ELR (cell line): ENCODE measurements around the gene COPS2.
"Not testable (repeated sequence)": the region's sequence is repeated elsewhere in the genome, so short reads cannot be mapped to it uniquely, and the experiment has no call there.

ENCODE experiments used
- DNase-seq: peaks from one replicate; pipeline ENCODE4 v3.0.0-alpha.2; 2015; ENCODE audit warnings: low read depth

The COPS2 gene

DNA sequence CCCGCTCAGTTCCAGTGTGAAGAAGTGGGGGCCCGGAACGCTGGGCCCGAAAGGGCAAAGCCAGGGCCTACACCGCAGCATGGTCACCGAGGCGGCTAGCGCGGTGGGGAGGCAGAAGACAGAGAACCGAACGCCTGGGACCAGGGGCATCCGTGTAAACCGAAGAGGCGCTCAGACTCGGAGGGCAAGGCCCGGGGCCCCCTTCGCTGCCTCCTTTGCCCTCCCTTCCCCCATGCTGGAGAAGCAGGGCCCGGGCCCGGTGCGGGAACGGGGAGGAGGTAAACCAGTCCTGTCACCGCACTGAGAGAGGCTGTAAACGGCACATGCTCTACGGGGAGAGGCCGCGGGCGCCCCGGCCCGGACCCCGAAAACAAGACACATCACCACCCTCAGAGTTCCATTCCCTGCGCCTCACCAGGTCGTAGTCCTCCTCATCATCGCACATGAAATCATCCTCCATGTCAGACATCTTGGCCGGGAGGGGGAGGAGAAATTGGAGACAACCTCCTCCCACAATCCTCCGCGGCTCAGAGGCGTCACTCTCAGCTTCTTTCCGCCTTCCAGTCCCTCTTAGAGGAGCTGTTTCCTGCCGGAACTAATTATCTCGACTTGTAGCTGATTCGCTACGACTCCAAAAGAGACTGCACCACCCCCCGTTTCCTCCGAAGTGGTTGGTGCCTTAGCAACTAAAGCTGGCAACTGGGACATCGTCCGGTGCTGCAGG, at the start of gene COPS2:
COPS2 (minus strand) TSS at position 490 of the 724 bp plus-strand sequence; CDS start at position 469, 21 bp downstream.
- peak; percentile 99 for DNase-seq

GRCh38 chr15:49200347-49200746, 44.9 kb upstream of the COPS2 start:
- no peak for DNase-seq

DNA sequence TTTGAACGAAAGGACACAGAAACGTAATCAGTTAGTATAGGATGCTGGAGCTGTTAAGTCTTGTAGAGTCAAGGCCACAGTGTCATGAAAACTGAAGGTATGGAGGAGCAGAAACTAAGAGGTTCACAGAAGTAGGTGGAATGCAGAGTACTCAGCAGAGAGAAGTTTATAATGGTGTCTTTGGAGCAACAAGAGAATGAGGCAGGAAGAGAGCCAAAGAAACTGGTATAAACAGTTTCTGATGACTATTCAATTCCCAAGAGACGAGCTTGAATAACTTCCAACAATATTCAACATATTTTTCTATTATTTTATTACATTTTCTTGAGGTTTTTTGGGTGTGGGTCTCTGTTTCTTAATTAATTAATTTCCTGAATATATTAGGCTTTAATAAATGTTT, 44.3 kb upstream of the COPS2 start:
- no peak for DNase-seq

DNA sequence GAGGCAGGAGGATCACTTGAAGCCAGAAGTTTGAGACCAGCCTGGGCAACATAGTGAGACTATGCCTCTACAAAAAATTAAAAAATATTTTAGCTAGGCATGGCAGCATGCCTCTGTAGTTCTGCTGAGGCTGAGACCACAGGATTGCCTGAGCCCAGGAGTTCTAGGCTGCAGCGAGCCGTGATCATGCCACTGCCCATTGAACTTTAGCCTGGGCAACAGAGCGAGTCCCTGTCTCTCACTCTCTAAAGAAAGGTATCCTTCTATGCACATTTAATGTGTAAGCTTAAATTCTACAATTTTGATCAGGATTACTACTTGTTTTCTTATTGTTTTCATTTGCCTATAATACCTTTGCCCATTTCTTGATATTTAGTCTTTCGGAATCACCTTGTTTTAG, 41.5 kb upstream of the COPS2 start:
- no peak for DNase-seq

GRCh38 chr15:49191892-49192291, 36.5 kb upstream of the COPS2 start:
- DNase-seq = no peak

DNA sequence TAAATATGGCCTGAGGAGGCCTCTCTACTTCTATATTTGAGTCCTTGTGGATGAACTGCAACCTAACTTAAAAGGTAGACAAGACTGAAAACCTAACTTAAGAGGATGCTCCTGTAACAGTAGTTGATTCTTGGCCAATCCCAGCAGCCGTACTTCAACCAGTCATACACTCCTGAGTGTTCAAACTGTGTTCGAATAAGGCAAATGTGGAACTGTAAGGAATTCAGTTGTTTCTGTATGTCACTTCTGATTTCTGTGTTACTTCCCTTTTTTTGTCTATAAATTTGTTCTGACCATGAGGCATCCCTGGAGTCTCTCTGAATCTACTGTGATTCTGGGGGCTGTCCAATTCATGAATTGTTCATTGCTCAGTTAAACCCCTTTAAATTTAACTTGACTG, 35.2 kb upstream of the COPS2 start:
- DNase-seq = no peak

DNA sequence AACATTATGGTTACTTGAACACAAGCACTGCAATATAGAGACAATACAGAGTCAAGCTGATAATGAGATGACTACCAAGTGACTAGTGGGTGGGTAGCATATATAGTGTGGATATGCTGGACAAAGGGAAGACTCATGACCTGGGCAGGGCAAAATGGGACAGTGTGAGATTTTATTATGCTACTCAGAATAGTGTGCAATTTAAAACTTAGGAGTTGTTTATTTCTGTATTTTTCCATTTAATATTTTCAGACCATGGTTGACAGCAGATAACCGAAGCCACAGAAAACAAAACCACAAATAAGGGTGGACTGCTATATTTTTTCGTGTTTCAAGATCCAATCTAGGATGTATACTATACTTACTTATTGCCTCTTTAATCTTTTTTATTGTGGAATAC, 34.2 kb upstream of the COPS2 start:
- DNase-seq = peak; percentile 25

GRCh38 chr15:49188933-49189332, 33.5 kb upstream of the COPS2 start:
- no peak for DNase-seq

- peak; percentile 46 for DNase-seq
These were observed 32.3 kb upstream of the COPS2 start for GRCh38 chr15:49187549-49188245.

DNA sequence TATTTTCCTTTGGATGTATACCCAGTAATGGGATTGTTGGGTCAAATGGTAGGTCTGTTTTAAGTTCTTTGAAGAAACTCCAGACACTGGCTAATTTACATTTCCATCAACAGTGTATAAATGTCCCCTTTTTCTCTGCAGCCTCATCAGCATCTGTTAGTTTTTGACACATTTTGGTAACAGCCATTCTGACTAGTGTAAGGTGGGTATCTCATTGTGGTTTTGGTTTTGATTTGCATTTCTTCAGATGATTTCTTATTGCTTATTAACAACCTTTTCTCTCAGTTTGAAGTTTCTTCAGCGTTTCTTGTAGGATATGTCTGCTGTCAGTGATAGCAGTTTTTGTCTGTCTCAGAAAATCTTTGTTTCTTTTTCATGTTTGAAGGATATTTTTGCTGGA, 30.1 kb upstream of the COPS2 start:
- no peak for DNase-seq

- not testable (repeated sequence) for DNase-seq
These were observed 28.3 kb upstream of the COPS2 start for GRCh38 chr15:49183741-49184140.

DNA sequence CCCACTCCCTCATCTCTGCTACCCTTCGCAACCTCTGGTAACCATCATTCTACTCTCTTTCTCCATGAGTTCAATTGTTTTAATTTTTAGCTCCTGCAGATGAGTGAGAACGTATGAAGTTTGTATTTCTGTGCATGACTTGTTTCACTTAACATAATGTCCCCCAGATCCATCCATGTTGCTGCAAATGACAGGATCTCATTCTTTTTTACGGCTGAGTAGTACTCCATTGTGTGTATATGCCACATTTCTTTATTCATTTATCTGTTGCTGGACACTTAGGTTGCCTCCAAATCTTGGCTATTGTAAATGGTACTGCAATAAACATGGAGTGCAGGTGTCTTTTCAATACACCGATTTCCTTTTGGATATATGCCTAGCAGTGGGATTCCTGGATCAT, 26.7 kb upstream of the COPS2 start:
- DNase-seq = no peak

DNA sequence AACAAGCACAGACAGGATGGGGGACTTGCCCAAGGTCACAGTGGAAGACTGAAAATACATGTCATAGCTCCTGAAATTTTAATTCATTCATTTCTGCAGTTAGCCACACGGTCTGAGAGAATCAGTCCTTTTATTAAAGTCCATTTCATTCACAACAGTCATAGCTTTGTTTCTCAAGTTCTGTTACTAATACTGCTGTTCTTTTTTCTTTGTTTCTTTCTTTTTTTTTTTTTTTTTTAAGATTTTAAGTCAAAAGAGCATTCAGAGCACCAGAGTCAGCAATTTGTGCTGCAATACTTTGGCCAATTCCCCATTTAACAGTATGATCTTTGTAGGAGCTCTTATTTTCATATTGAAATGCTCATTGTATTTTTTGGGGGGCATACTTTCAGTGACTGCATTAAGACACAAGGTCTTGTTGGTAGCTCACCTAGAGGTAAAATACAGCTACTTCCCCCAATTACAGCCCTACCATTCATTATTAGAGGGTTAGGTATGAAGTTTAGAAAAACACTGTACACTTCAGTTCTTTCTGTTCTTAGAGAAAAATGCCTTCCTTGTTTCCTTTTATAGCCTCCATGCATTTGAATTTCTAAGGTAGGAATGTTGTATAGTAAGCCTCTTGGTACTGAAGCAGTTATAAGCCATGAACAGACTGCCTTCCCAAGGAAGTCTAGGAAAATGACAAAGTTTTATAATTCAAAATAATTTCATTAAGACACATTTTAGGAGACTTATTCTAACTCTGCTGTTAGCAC, 24.2 kb upstream of the COPS2 start:
- DNase-seq = no peak

DNA sequence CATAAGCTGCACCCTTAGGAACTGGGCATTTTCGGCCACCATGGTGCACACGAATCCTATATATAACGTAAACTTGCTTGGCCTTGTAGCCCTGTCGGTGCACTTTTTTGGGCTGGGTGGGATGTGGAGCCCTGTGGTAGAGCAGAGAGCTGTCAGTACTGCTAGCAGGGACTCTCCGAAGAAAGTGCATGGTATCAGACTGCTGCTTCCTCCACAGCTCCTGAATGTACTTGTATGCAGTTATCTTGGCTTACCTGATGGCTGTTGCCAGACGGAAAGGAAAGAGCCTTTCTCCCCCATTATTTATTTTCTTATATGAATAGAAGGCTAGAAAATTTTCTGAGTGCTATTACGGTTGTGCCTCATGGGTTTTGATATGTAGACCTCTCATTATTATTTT, 23.1 kb upstream of the COPS2 start:
- no peak for DNase-seq

DNA sequence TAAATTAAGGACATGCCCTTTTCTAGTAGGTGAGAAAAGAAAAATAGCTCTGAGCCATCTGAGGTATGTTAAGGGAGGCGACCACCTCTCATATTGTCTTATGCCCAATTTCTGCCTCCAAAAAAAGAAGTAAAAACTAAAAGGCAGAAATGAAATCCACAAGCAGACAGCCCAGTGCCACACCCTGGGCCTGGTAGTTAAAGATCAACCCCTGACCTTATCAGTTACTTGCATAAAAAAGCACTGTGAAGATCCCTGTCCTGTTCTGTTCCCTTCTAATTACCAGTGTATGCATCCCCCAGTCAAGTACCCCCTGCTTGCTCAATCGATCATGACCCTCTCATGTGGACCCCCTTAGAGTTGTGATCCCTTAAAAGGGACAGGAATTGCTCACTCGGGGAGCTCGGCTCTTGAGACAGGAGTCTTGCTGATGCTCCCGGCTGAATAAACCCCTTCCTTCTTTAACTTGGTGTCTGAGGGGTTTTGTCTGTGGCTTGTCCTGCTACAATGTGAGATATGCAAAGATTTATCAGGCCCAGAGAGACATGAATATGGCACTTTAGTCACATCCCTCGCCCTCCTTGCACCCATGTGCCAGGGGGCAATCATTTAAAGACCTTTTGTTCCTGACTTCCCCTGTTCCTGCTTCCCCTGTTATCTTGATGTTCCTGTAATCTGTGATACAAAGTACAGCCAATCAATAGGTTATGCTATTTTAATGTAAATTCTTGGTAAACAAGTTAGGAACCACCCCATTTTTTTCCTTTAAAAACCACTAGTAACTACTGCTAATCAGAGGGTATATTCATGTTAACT, 20.4 kb upstream of the COPS2 start:
- not testable (repeated sequence) for DNase-seq

GRCh38 chr15:49174902-49175301, 19.5 kb upstream of the COPS2 start:
- DNase-seq = no peak

- no peak for DNase-seq
These were observed 16.4 kb upstream of the COPS2 start for GRCh38 chr15:49171790-49172189.

- DNase-seq = peak; percentile 90
These were observed 14.6 kb upstream of the COPS2 start, which contains the start of gene GALK2 for GRCh38 chr15:49169880-49170597. Gene GALK2 (plus strand): TSS chr15:49170247. CDS start chr15:49170323, 76 bp downstream.

DNA sequence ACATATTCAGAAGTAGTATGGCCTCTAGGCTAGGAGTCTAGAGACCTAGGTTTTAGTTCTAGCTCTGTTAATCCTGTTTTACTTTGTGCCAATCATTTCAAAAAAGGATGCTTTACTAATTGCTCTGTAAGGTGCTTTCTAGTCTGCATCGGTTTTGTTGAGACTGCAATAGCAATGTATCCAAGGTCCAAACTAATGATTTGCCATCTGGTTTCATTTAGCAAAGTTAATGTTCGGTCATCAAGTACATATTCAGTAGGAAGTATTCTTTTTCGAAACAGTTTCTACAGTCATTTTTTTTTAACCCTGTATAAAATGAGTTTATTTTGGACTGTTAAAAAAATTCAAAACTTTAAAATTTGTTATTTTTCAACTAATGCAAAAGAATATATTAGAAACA, 12.6 kb upstream of the COPS2 start:
- DNase-seq = no peak

- DNase-seq = no peak
These were observed 9.5 kb upstream of the COPS2 start for GRCh38 chr15:49164865-49165264.

DNA sequence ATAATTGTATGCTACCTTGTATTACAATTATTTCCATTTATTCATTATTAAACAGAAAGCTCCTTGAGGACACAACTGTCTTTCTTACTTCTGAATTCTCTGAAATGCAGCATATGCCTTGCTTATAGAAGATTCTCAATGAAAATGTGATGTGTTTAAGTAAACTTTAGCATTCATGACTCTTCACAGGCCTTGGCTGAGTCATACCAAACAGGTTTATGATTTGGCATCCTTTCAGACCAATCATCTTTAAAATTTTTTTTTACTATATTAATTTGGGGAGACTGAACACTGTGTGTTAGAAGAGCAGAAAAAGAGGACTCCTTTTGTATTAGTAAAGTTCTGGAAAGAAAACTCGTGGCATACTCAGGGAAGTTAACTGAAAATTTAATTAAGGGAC, 8.3 kb upstream of the COPS2 start:
- peak; percentile 50 for DNase-seq
